SHP77 treated with DMSO at 0.1 percent for 48 hours (cell line): ENCODE results near the gene HIRA.

Source experiments
- DNase-seq: peaks from one replicate; lab custom pipeline; 2025; lab: John Stamatoyannopoulos, UW

Gene HIRA

GRCh38 chr22:19431649-19432132, at the start of gene HIRA:
HIRA (minus strand) TSS chr22:19431733; CDS start chr22:19431476, 257 bp downstream.
- DNase-seq: peak; percentile 13

- no peak for DNase-seq
Observed at GRCh38 chr22:19480789-19481188, 49.3 kb upstream of the HIRA start.

- no peak for DNase-seq
Observed at GRCh38 chr22:19480173-19480568, 48.6 kb upstream of the HIRA start.

GRCh38 chr22:19479355-19480172, 48.0 kb upstream of the HIRA start, which contains the start of gene CDC45:
CDC45 (plus strand) TSS chr22:19479920; CDS start chr22:19479969, 49 bp downstream.
- peak; percentile 98 for DNase-seq

GRCh38 chr22:19478901-19479354, 47.4 kb upstream of the HIRA start, which contains the start of gene UFD1:
UFD1 (minus strand) TSS chr22:19479193; CDS start chr22:19479085, 108 bp downstream.
- peak; percentile 83 for DNase-seq

- no peak for DNase-seq
Observed at GRCh38 chr22:19478045-19478900, 46.7 kb upstream of the HIRA start.

GRCh38 chr22:19477321-19478044, 46.0 kb upstream of the HIRA start:
- no peak for DNase-seq

GRCh38 chr22:19476023-19476422, 44.5 kb upstream of the HIRA start:
- no peak for DNase-seq

- DNase-seq: no peak
Observed at GRCh38 chr22:19473578-19473977, 42.0 kb upstream of the HIRA start.

- no peak for DNase-seq
Observed at GRCh38 chr22:19472233-19472632, 40.7 kb upstream of the HIRA start.

GRCh38 chr22:19471572-19471971, 40.0 kb upstream of the HIRA start:
- no peak for DNase-seq

- no peak for DNase-seq
Observed at GRCh38 chr22:19470010-19470409, 38.5 kb upstream of the HIRA start.

GRCh38 chr22:19469421-19469820, 37.9 kb upstream of the HIRA start:
- no peak for DNase-seq

- DNase-seq: no peak
Observed at GRCh38 chr22:19467912-19468311, 36.4 kb upstream of the HIRA start.

GRCh38 chr22:19466848-19467752, 35.6 kb upstream of the HIRA start:
- no peak for DNase-seq

GRCh38 chr22:19466126-19466716, 34.7 kb upstream of the HIRA start:
- DNase-seq: no peak

GRCh38 chr22:19464975-19465374, 33.4 kb upstream of the HIRA start:
- no peak for DNase-seq

- DNase-seq: no peak
Observed at GRCh38 chr22:19464546-19464945, 33.0 kb upstream of the HIRA start.

GRCh38 chr22:19463491-19464469, 32.2 kb upstream of the HIRA start:
- DNase-seq: no peak
